ENCODE measurements around the gene SHANK3.
"Not testable (repeated sequence)": the region's sequence is repeated elsewhere in the genome, so short reads cannot be mapped to it uniquely, and the experiment has no call there.

The SHANK3 gene

DNA sequence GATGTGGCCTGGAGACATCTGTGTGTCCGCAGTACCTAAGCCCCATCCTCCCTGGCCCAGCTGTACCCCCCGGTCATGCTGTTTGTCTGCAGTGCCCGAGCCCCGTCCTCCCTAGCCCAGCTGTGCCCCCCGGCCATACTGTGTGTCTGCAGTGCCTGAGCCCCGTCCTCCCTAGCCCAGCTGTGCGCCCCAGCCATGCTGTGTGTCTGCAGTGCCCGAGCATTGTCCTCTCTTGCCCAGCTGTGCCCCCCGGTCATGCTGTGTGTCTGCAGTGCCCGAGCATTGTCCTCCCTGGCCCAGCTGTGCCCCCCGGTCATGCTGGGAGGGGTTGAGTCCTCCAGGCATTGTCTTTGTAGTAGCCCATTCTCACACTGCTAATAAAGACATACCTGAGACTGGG is 37.0 kb upstream of the SHANK3 start:
- in situ Hi-C loops (cut with HindIII; ENCODE audit: low sequenced_read_pairs), result no loop called here
- DNase-seq (ENCODE audit: low read depth), result no peak
- H3K4me3 ChIP-seq (ENCODE audit: low read depth, low read length), result no peak overlapping the region
- no peak for TF ChIP-seq CTCF (IDR thresholded peaks at IDR 0.05; ENCODE audit: low read depth, low read length, missing control alignments)

DNA sequence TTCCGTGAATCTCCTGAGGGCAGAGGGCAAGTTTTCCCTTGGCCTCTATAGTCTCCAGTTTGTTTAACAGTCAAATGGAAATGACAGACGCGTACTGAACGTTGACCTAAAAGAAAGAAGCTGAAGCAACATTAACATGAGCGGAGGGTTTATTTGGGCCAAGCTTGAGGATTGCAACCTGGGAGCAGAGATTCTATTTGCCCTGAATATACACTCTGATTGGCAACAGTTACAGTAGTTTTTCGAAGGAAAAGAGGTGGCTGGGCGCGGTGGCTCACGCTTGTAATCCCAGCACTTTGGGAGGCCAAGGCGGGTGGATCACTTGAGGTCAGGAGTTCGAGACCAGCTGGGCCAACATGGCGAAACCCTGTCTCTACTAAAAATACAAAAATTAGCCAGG is 32.3 kb upstream of the SHANK3 start:
- in situ Hi-C loops (cut with HindIII; ENCODE audit: low sequenced_read_pairs); DNase-seq (ENCODE audit: low read depth); H3K4me3 ChIP-seq (ENCODE audit: low read depth, low read length): not testable (repeated sequence)

DNA sequence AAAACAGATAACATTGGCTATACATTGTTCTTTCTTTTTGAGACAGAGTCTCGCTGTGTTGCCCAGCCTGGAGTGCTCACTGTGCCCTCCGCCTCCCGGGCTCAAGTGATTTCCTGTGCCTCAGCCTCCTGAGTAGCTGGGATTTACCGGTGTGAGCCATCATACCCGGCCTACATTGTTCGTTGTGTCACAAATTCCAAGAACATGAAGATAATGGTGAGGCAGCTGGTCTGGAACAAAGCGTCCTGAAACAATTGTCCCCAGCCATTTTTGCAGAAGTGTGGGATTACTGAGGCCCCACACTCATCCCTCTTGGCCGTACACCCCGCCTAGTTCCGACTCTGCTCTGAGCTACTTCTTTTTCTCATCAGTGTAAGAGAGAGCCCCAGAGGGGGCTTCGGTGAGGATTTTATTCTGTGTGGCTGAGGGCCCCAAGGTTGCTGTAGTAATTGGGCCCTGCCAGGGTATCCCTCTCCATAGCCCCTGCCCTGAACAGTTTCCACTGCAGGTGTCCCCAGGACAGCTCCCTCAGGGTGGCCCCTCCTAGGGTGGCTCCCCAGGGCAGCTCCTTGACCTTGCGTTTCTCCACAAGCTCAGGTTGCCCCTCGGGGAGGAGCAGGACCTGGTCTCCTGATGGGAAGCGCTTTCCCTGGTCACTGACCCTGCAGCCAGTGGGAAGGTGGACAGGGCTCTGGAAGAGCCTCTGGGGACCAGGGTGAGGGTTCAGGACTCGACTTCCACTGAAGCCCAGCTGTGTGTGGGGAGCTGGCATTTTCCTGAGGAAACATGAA is 31.6 kb upstream of the SHANK3 start:
- no peak for TF ChIP-seq CTCF (IDR thresholded peaks at IDR 0.05; ENCODE audit: low read depth, low read length, missing control alignments)
- no peak overlapping the region for H3K4me3 ChIP-seq (ENCODE audit: low read depth, low read length)
- DNase-seq (ENCODE audit: low read depth), result no peak
- in situ Hi-C loops (cut with HindIII; ENCODE audit: low sequenced_read_pairs), result no loop called here

DNA sequence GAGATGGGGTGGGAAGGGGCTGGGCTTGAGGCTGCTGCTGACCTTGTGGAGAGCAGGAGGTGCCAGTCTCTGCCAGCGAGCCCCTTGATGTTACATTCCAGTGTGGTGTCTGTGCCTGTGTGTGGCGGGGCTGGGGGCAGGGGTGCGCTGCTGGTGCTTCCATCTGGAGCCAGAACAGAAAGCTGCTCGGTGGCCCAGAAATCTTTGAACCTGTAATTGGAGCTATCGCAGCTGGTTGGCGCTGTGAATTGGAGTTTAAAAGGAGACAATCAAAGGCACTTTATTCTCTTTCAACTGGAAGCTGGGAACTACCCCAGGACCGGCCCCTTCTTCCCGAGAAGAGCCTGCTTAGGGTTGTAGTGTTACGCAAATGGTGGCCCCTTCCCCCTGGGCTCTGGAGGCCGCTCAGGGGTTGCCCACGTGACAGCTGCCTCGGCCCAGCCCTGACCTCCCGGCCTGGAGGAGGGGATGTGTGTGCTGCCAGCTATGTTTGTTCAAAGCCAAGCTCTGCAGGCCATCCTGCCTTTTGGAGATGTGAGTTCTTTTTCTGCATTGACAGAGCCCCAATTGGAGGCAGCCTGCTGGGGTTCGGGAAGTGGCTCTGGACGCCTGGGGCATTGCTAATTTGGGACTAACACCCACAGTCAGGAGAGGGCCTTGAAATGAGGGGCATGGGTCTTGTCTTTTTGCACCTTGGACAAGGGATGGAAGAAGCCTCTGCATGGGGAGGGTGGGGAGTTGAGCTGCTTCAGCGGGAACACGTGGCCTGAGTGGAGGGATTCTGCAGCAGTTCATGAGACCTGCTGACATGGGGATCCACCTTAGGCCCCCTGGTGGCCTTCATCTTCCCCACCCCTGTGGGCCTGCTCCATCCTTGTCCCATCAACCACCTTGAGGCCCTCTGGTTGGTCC is 30.7 kb upstream of the SHANK3 start:
- TF ChIP-seq CTCF (IDR thresholded peaks at IDR 0.05; ENCODE audit: low read depth, low read length, missing control alignments), result peak; percentile 40
- no peak for DNase-seq (ENCODE audit: low read depth)
- H3K4me3 ChIP-seq (ENCODE audit: low read depth, low read length), result no peak overlapping the region
- in situ Hi-C loops (cut with HindIII; ENCODE audit: low sequenced_read_pairs), result no loop called here

DNA sequence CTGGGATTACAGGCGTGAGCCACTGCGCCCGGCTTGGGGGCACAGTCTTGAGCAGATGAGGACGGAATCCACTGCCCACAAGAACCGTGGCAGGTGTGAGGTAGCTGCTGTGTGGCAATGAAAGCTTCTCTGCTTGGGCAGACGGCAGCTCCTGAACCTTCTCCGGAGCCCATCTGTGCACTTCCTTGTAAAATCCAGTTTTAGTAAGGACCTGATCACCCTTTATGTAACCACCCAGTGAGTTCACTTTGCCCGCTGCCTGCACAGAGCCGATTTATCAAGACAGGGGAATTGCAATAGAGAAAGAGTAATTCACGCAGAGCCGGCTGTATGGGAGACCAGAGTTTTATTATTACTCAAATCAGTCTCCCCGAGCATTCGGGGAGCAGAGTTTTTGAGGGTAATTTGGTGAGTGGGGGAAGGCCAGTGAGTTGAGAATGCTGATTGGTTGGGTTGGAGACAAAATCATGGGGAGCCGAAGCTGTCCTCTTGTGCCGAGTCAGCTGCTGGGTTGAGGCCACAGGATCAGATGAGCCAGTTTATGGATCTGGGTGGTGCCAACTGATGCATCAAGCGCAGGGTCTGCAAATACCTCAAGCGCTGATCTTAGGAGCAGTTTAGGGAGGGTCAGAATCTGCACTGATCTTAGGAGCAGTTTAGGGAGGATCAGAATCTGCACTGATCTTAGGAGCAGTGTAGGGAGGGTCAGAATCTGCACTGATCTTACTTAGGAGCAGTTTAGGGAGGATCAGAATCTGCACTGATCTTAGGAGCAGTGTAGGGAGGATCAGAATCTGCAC is 29.4 kb upstream of the SHANK3 start:
- H3K4me3 ChIP-seq (ENCODE audit: low read depth, low read length); in situ Hi-C loops (cut with HindIII; ENCODE audit: low sequenced_read_pairs); DNase-seq (ENCODE audit: low read depth): not testable (repeated sequence)

GRCh38 chr22:50643821-50644101 is 28.9 kb upstream of the SHANK3 start:
- DNase-seq (ENCODE audit: low read depth); H3K4me3 ChIP-seq (ENCODE audit: low read depth, low read length); in situ Hi-C loops (cut with HindIII; ENCODE audit: low sequenced_read_pairs): not testable (repeated sequence)

DNA sequence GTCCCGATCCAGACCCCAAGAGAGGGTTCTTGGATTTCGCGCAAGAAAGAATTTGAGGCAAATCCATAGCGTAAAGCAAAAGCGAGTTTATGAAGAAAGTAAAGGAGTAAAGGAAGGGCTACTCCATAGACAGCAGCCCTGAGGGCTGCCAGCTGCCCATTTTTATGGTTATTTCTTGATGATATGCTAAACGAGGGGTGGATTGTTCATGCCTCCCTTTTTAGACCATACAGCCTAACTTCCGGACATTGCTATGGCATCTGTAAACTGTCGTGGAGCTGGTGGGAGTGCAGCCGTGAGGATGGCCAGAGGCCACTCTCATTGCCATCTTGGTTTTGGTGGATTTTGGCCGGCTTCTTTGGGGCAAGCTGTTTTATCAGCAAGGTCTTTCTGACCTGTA is 19.4 kb upstream of the SHANK3 start:
- no peak for TF ChIP-seq CTCF (IDR thresholded peaks at IDR 0.05; ENCODE audit: low read depth, low read length, missing control alignments)
- in situ Hi-C loops (cut with HindIII; ENCODE audit: low sequenced_read_pairs), result no loop called here
- H3K4me3 ChIP-seq (ENCODE audit: low read depth, low read length), result no peak overlapping the region
- no peak for DNase-seq (ENCODE audit: low read depth)

- in situ Hi-C loops (cut with HindIII; ENCODE audit: low sequenced_read_pairs); DNase-seq (ENCODE audit: low read depth): not testable (repeated sequence)
Observed at GRCh38 chr22:50654664-50655063, 18.0 kb upstream of the SHANK3 start.

More at GRCh38 chr22:50654664-50655063, 18.0 kb upstream of the SHANK3 start:
- H3K4me3 ChIP-seq (ENCODE audit: low read depth, low read length), result not testable (repeated sequence)

All from astrocyte of the cerebellum (primary cell).